Ovary (tissue), 9 donors: ENCODE measurements around the gene BLACAT1. TPM values are rescaled to one million over a fixed set of nuclear protein-coding genes. Genes with fewer than 3 reads are reported as not detected.

Experiments used
- DNase-seq, 5 donors: peaks; one replicate each; pipeline ENCODE4 v3.0.0-alpha.2; 2019 to 2020
- H3K27ac ChIP-seq, 2 donors: fragments of 200-600 bp; one replicate each; pipeline versions ENCODE4 v1.5.1 to v1.8.0; 2019 to 2022
- H3K27me3 ChIP-seq: fragments of 200-600 bp; one replicate; pipeline ENCODE4 v1.8.0; 2022
- H3K36me3 ChIP-seq: fragments of 200-600 bp; sonication (generic); one replicate; pipeline ENCODE4 v1.5.1; 2019
- H3K4me1 ChIP-seq: one replicate; pipeline ENCODE4 v1.8.1; 2013; ENCODE audit warnings: mild to moderate bottlenecking, moderate library complexity; ENCODE audit not compliant: insufficient read depth
- H3K4me3 ChIP-seq: fragments of 200-600 bp; sonication (generic); one replicate; pipeline ENCODE4 v1.5.1; 2017
- H3K9me3 ChIP-seq, 2 donors: fragments of 200-600 bp in 1 of 2; sonication (generic) in 1 of 2; one replicate each; pipeline versions ENCODE4 v1.5.1 to v1.8.1; 2013 to 2019; ENCODE audit warnings: mild to moderate bottlenecking in 1 of 2, moderate library complexity in 1 of 2
- CTCF ChIP-seq, 3 donors: fragments of 450-650 bp in 2 of 3; fragments of 200-600 bp in 1 of 3; IDR thresholded peaks; one replicate each; pipeline versions ENCODE4 v1.5.1 to v1.8.0; 2016 to 2022; ENCODE audit warnings: antibody characterized with exemption in 3 of 3, mild to moderate bottlenecking in 1 of 3
- EP300 ChIP-seq: sonication (generic); formaldehyde crosslinking; IDR thresholded peaks from one replicate; pipeline ENCODE4 v1.6.1; 2017; ENCODE audit warnings: antibody characterized with exemption
- POLR2A ChIP-seq: fragments of 450-650 bp; IDR thresholded peaks from one replicate; pipeline ENCODE4 v1.6.1; 2017; ENCODE audit warnings: antibody characterized with exemption, mild to moderate bottlenecking, moderate library complexity
- WGBS, 3 donors: extraction: QIAGEN DNeasy Blood & Tissue Kit in 1 of 3; methylation state at CpG; one replicate each; pipeline versions ENCODE4 v1.1.5 to v1.1.7; 2013 to 2017; 5-methylcytosine and 5-hydroxymethylcytosine counted together
- intact Hi-C, 4 donors: fragments of 100-400 bp; cut with DNase I; formaldehyde crosslinking; loops; one replicate each; pipeline versions ENCODE4 v1.11.0 to v1.15.1; 2022 to 2023
- polyA plus RNA-seq, 2 donors: library from polyadenylated mRNA; stranded (reverse); fragments of 200-250 nt in 1 of 2; fragments of 350-450 nt in 1 of 2; fragmentation: Illumina TruSeq in 1 of 2; extraction: RNeasy Lipid Tissue Mini Kit (QIAGEN cat#74804) in 1 of 2; gene quantifications; one replicate each; pipeline ENCODE4 v1.2.3, GENCODE V29; 2013 to 2014
- total RNA-seq, 7 donors: library from RNA; depleted of rRNA in 2 of 7; stranded (reverse); fragments of >200 nt in 2 of 7; fragmentation: NEBNext Ultra II Directional in 3 of 7; extraction: Animal tissue kit (Norgen Biotek cat#: 25700) in 3 of 7; gene quantifications; one replicate each; pipeline versions ENCODE4 v1.1.0 to v1.2.4, GENCODE V29; 2016 to 2023
- donor health status: DM: no; HTN: no; CAD: no; lungs with moderate emphysema.
- donor health status: DM: no; HTN: no; CAD: no.
- donor health status: Bipolar disorder and iron deficiency.
- donor health status: DM: yes; HTN: yes; CAD: no.
- donor health status: DM: no; HTN: no; CAD: no.
- donor health status: DM: yes; HTN: yes; CAD: no.

The BLACAT1 gene
- total and polyA plus RNA-seq, 9 donors: 0.08 to 2.1 (median 0.51) TPM

GRCh38 chr1:205466595-205467220 lies 10.9 kb upstream of the BLACAT1 start:
- TF ChIP-seq EP300: no peak
- no peak for TF ChIP-seq POLR2A
- H3K27ac ChIP-seq: no peak overlapping the region
- H3K27me3 ChIP-seq: no peaks in the 10 kb centered on the region
- H3K4me1 ChIP-seq: peaks cover 1% of the 10 kb centered on the region
- WGBS, 3 donors: 38 to 44% (median 43%) methylated on average over 7 of the region's 7 CpGs
- intact Hi-C loops: no loop called here
- H3K4me3 ChIP-seq: no peak overlapping the region
- H3K36me3 ChIP-seq: no peaks in the 10 kb centered on the region
- no peak for DNase-seq
- H3K9me3 ChIP-seq: no peaks in the 10 kb centered on the region

- H3K9me3 ChIP-seq: no peaks in the 10 kb centered on the region
- no peaks in the 10 kb centered on the region for H3K36me3 ChIP-seq
- no peak overlapping the region for H3K27ac ChIP-seq
- intact Hi-C loops: no loop called here
- no peak for DNase-seq
- no peak overlapping the region for H3K4me3 ChIP-seq
- H3K4me1 ChIP-seq: peaks cover 1% of the 10 kb centered on the region
- H3K27me3 ChIP-seq: no peaks in the 10 kb centered on the region
- TF ChIP-seq POLR2A (no peak), EP300 (no peak), CTCF (IDR thresholded peaks at IDR 0.05) (no peak)
- 46 to 92% (median 88%) methylated on average over 2 of the region's 2 CpGs for WGBS, 3 donors
Measured at GRCh38 chr1:205465392-205465791, 9.5 kb upstream of the BLACAT1 start.

- peak in 2 of 5 donors; percentile 51 to 63 for DNase-seq
- intact Hi-C loops: no loop called here
- Histone ChIP-seq H3K4me1 (peaks cover 3% of the 10 kb centered on the region), H3K4me3 (no peak overlapping the region), H3K36me3 (no peaks in the 10 kb centered on the region), H3K27me3 (peaks cover 5% of the 10 kb centered on the region), H3K9me3 (no peaks in the 10 kb centered on the region), H3K27ac (no peak overlapping the region)
- TF ChIP-seq POLR2A: no peak
- no peak for TF ChIP-seq EP300
- TF ChIP-seq CTCF (IDR thresholded peaks at IDR 0.05): no peak
- WGBS, 3 donors: 43 to 59% (median 57%) methylated on average over 6 of the region's 6 CpGs
Measured at GRCh38 chr1:205458777-205459566, 3.1 kb upstream of the BLACAT1 start.

GRCh38 chr1:205456868-205457745 lies 1.3 kb upstream of the BLACAT1 start:
- no peak for TF ChIP-seq EP300
- TF ChIP-seq POLR2A: no peak
- TF ChIP-seq CTCF (IDR thresholded peaks at IDR 0.05): no peak
- Histone ChIP-seq H3K36me3 (no peaks in the 10 kb centered on the region), H3K9me3 (no peaks in the 10 kb centered on the region), H3K27ac (no peak overlapping the region), H3K4me1 (peaks cover 3% of the 10 kb centered on the region), H3K4me3 (no peak overlapping the region), H3K27me3 (peaks cover 5% of the 10 kb centered on the region)
- peak in 1 of 5 donors; percentile 28 for DNase-seq
- 2 to 5% (median 4%) methylated on average over 54 to 74 of the region's 74 CpGs for WGBS, 3 donors
- intact Hi-C loops: no loop called here
